Caco-2 (cell line): ENCODE measurements around the gene STK10. TPM values are rescaled to one million over a fixed set of nuclear protein-coding genes. Genes with fewer than 3 reads are reported as not detected.

Source experiments
- BruUV-seq: library from RNA; stranded (reverse); fragments of 400-500 nt; replicated peaks from 2 replicates; lab custom pipeline; 2021; lab: Mats Ljungman, UMichigan
- CTCF ChIA-PET: fragments of 300-600 bp; sonication (Branson Sonifier 250); formaldehyde crosslinking; loops from one replicate; lab custom pipeline; 2022; ENCODE audit warnings: antibody characterized with exemption; lab: Charles Lee
- POLR2A ChIA-PET: fragments of 300-600 bp; sonication (Branson Sonifier 250); formaldehyde crosslinking; loops from one replicate; lab custom pipeline; 2022; ENCODE audit warnings: antibody characterized with exemption; lab: Charles Lee
- DNase-seq, 2 experiments: peaks; one replicate each; pipeline versions ENCODE4 v3.0.0 to v3.0.0-alpha.2; 2020 to 2022
- H3K27me3 ChIP-seq: replicated peaks from 2 replicates; pipeline ENCODE4 v1.6.0; 2011; ENCODE audit warnings: low read length; ENCODE audit not compliant: control insufficient read depth, insufficient read depth
- H3K36me3 ChIP-seq: 2 replicates; pipeline ENCODE4 v1.5.1; 2011; ENCODE audit warnings: low read length; ENCODE audit not compliant: control insufficient read depth, insufficient read depth
- H3K4me1 ChIP-seq: fragments of 250-450 bp; sonication (Bioruptor Pico); 2 replicates; pipeline ENCODE4 v1.5.1; 2020; ENCODE audit warnings: mild to moderate bottlenecking
- H3K4me3 ChIP-seq: 2 replicates; pipeline ENCODE4 v1.5.1; 2011; ENCODE audit warnings: low read depth, mild to moderate bottlenecking, control low read depth, low read length
- H3K9me3 ChIP-seq: fragments of 250-450 bp; sonication (Bioruptor Pico); 2 replicates; pipeline ENCODE4 v1.5.1; 2020; ENCODE audit warnings: mild to moderate bottlenecking, moderate library complexity
- H3K27ac Mint-ChIP-seq: one replicate; pipeline ENCODE4 v1.8.0; 2022; ENCODE audit warnings: mixed read lengths; ENCODE audit not compliant: unreplicated experiment
- H3K27me3 Mint-ChIP-seq: one replicate; pipeline ENCODE4 v1.8.0; 2022; ENCODE audit warnings: mixed read lengths; ENCODE audit not compliant: insufficient read depth, unreplicated experiment
- H3K36me3 Mint-ChIP-seq: one replicate; pipeline ENCODE4 v1.8.0; 2022; ENCODE audit warnings: mild to moderate bottlenecking, mixed read lengths; ENCODE audit not compliant: insufficient read depth, unreplicated experiment
- H3K4me1 Mint-ChIP-seq: one replicate; pipeline ENCODE4 v1.8.0; 2022; ENCODE audit warnings: low read depth, mixed read lengths; ENCODE audit not compliant: unreplicated experiment
- H3K4me3 Mint-ChIP-seq: one replicate; pipeline ENCODE4 v1.8.0; 2022; ENCODE audit warnings: mild to moderate bottlenecking, moderate library complexity, mixed read lengths; ENCODE audit not compliant: unreplicated experiment
- H3K9me3 Mint-ChIP-seq: one replicate; pipeline ENCODE4 v1.8.0; 2022; ENCODE audit warnings: mixed read lengths; ENCODE audit not compliant: unreplicated experiment
- intact Hi-C: fragments of 100-400 bp; cut with micrococcal nuclease; formaldehyde crosslinking; loops from one replicate; pipeline ENCODE4 v1.10.0; 2022; ENCODE audit not compliant: unreplicated experiment
- total RNA-seq: library from RNA; stranded (reverse); gene quantifications from 2 replicates; pipeline ENCODE4 v1.2.3, GENCODE V29; 2022
- TF ChIP-seq, protein P1 (sequence below), 2 experiments: fragments of 200-600 bp in 1 of 2; IDR thresholded peaks; 1 replicate in 1 of 2; 2 replicates in 1 of 2; pipeline versions ENCODE4 v1.5.1 to v1.8.0; 2011 to 2022; ENCODE audit warnings: antibody characterized with exemption in 1 of 2, control low read depth in 1 of 2, inconsistent platforms in 1 of 2, low read depth in 1 of 2, low read length in 1 of 2, mild to moderate bottlenecking in 1 of 2, moderate library complexity in 1 of 2; ENCODE audit not compliant: insufficient read depth in 1 of 2, severe bottlenecking in 1 of 2, unreplicated experiment in 1 of 2

The STK10 gene
- total RNA-seq, 1 experiment from 2014 or later, result 10.3 TPM

DNA sequence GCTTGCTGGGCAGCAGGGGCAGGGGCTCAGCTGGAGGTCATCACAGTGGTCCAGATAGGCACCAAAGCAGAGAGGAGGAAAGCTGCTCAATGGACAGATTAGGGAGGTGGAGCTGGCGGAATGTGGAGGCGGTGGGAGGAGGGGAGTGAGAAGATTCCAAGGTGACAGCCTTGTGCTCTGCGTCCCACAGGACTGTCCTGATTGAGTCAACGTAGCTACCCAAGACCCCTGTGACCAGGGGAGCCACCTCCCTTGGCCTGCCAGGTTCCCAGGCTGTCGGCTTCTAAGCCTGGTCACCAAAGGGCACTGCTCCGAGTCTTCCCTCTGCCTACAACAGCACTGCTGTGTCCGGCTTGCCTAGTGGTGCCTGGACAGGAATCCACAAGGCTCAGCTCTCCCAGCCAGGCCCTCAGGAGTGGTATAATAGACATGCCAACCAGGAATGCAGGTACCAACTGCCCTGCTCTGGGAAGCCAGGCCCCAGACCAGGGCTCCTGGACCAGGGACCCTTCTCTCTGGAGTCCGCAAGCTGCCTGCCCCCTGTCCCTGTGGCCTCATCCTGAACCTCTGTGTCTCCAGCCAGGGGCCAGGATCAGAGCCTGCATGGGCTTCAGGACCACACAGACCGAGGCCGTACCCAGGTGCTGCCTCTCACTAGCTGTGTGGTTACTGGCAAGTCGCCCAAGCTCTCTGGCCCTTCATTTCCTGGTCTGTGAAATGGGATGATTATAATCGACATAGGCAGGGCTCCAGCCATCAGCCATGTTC, 67.9 kb downstream of the STK10 start:
- POLR2A ChIA-PET, result no interaction called here
- H3K27me3 Mint-ChIP-seq, result no peaks in the 10 kb centered on the region
- CTCF ChIA-PET, result no interaction called here
- H3K27ac Mint-ChIP-seq, result no peak overlapping the region
- peaks cover 7% of the 10 kb centered on the region for H3K36me3 Mint-ChIP-seq
- TF ChIP-seq, protein P1, sequence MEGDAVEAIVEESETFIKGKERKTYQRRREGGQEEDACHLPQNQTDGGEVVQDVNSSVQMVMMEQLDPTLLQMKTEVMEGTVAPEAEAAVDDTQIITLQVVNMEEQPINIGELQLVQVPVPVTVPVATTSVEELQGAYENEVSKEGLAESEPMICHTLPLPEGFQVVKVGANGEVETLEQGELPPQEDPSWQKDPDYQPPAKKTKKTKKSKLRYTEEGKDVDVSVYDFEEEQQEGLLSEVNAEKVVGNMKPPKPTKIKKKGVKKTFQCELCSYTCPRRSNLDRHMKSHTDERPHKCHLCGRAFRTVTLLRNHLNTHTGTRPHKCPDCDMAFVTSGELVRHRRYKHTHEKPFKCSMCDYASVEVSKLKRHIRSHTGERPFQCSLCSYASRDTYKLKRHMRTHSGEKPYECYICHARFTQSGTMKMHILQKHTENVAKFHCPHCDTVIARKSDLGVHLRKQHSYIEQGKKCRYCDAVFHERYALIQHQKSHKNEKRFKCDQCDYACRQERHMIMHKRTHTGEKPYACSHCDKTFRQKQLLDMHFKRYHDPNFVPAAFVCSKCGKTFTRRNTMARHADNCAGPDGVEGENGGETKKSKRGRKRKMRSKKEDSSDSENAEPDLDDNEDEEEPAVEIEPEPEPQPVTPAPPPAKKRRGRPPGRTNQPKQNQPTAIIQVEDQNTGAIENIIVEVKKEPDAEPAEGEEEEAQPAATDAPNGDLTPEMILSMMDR (IDR thresholded peaks at IDR 0.05; ENCODE audit: insufficient read depth in 1 of 2, low read depth in 1 of 2, low read length in 1 of 2, severe bottlenecking in 1 of 2, unreplicated experiment in 1 of 2), result no peak
- Histone ChIP-seq H3K4me3 (no peak overlapping the region), H3K36me3 (no peaks in the 10 kb centered on the region), H3K9me3 (no peaks in the 10 kb centered on the region), H3K4me1 (no peaks in the 10 kb centered on the region), H3K27me3 (no peaks in the 10 kb centered on the region)
- H3K9me3 Mint-ChIP-seq, result no peaks in the 10 kb centered on the region
- intact Hi-C loops, result no loop called here
- no peak for DNase-seq
- no TSS peak for BruUV-seq
- no peaks in the 10 kb centered on the region for H3K4me1 Mint-ChIP-seq
- no peak overlapping the region for H3K4me3 Mint-ChIP-seq

DNA sequence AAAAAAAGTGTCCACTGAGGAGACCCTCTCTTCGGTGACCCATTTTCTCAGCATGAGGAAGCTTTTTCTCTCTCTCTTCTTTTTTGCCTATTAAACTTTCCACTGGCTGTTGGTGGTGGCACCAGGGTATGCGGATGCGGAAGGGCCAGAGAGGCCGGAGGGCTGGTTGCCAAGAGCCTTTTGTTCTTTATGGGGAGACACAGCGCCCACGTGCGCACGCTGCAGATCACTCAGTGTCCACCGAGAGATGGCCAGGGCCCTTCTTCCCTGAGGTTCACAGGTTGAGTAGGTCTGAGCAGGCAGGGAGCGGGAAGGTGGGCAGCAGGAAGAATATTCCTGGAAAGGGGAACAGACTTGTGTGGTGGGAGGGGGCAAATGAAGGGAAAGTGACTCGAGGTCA, 69.1 kb downstream of the STK10 start:
- Mint-ChIP-seq H3K9me3 (no peaks in the 10 kb centered on the region), H3K4me3 (no peak overlapping the region), H3K27ac (no peak overlapping the region), H3K36me3 (peaks cover 9% of the 10 kb centered on the region), H3K4me1 (no peaks in the 10 kb centered on the region), H3K27me3 (no peaks in the 10 kb centered on the region)
- BruUV-seq, result no TSS peak
- DNase-seq, result no peak
- no peaks in the 10 kb centered on the region for H3K9me3 ChIP-seq
- TF ChIP-seq, protein P1 (IDR thresholded peaks at IDR 0.05; ENCODE audit: insufficient read depth in 1 of 2, low read depth in 1 of 2, low read length in 1 of 2, severe bottlenecking in 1 of 2, unreplicated experiment in 1 of 2), result no peak
- ChIA-PET POLR2A (no interaction called here), CTCF (interaction anchor here (0.6 kb wide), 1 partner anchor 10 kb away, joined by 3 read pairs; no protein-coding TSS in a partner anchor)
- no peak overlapping the region for H3K4me3 ChIP-seq
- no peaks in the 10 kb centered on the region for H3K36me3 ChIP-seq
- no peaks in the 10 kb centered on the region for H3K4me1 ChIP-seq
- H3K27me3 ChIP-seq, result no peaks in the 10 kb centered on the region
- intact Hi-C loops, result no loop called here

DNA sequence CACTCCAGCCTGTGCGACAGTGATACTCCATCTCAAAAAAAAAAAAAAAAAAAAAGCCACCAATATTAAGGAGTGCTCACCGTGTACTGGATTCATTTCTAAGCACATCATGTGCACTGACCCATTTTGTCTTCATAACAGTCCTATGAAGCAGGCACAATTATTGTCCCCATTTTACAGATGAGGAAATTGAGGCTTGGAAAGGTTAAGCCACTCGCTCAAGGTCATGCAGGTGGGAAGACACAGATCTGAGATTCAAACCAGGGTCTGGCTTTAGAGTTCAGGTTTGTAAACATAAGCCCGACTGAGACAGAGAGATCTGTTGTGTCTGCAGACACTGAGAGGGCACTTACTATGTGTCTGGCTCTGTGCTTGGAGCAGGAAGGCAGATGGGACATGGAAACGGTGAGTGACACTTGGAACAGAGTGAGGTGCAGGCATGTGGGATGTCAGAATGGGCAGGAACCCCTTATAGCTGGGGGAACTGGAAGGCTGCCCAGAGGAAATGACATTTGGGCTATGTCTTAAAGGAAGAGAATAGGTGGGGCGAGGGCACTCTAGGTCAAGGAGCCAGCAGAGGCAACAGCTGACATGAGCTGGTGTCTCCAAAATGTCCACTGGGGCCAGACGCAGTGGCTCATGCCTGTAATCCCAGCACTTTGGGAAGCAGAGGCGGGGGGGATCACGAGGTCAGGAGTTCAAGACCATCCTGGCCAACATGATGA, 69.9 kb downstream of the STK10 start:
- H3K36me3 Mint-ChIP-seq, result peaks cover 12% of the 10 kb centered on the region
- Histone ChIP-seq H3K27me3 (no peaks in the 10 kb centered on the region), H3K36me3 (no peaks in the 10 kb centered on the region), H3K4me3 (no peak overlapping the region), H3K4me1 (no peaks in the 10 kb centered on the region), H3K9me3 (no peaks in the 10 kb centered on the region)
- no peaks in the 10 kb centered on the region for H3K4me1 Mint-ChIP-seq
- POLR2A ChIA-PET, result no interaction called here
- no TSS peak for BruUV-seq
- no peaks in the 10 kb centered on the region for H3K27me3 Mint-ChIP-seq
- H3K4me3 Mint-ChIP-seq, result no peak overlapping the region
- TF ChIP-seq, protein P1 (IDR thresholded peaks at IDR 0.05; ENCODE audit: insufficient read depth in 1 of 2, low read depth in 1 of 2, low read length in 1 of 2, severe bottlenecking in 1 of 2, unreplicated experiment in 1 of 2), result no peak
- intact Hi-C loops, result no loop called here
- CTCF ChIA-PET, result interaction anchor here (0.6 kb wide), 1 partner anchor 9 kb away, joined by 3 read pairs; no protein-coding TSS in a partner anchor
- no peak overlapping the region for H3K27ac Mint-ChIP-seq
- no peak for DNase-seq
- no peaks in the 10 kb centered on the region for H3K9me3 Mint-ChIP-seq
